ENCODE data around the gene MACROD2.

DNA sequence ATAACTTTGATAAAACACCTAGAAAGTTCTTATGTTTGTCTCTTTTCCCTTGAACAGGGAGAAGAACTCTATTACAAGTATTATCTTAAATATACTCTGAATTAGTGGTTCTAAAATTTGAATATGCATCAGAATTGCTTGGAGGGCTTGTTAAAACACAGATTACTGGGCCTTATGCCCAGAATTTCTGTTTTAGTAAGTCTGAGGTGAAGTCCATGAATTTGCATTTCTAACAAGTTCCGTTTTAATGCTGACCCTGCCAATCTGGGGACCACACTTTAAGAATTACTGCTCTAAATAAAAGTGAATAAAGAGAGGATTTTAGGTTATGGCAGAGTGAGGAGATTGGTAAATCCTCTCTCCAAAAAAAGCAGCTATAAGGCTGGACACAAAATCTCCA, 510.2 kb downstream of the MACROD2 start:
- TF ChIP-seq, protein P1, sequence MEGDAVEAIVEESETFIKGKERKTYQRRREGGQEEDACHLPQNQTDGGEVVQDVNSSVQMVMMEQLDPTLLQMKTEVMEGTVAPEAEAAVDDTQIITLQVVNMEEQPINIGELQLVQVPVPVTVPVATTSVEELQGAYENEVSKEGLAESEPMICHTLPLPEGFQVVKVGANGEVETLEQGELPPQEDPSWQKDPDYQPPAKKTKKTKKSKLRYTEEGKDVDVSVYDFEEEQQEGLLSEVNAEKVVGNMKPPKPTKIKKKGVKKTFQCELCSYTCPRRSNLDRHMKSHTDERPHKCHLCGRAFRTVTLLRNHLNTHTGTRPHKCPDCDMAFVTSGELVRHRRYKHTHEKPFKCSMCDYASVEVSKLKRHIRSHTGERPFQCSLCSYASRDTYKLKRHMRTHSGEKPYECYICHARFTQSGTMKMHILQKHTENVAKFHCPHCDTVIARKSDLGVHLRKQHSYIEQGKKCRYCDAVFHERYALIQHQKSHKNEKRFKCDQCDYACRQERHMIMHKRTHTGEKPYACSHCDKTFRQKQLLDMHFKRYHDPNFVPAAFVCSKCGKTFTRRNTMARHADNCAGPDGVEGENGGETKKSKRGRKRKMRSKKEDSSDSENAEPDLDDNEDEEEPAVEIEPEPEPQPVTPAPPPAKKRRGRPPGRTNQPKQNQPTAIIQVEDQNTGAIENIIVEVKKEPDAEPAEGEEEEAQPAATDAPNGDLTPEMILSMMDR (IDR thresholded peaks at IDR 0.05) = no peak
- no peak for TF ChIP-seq ZFX (IDR thresholded peaks at IDR 0.05; ENCODE audit: borderline replicate concordance)
